Body of pancreas (tissue), 4 donors: ENCODE measurements around the gene EXOSC7. TPM values are rescaled to one million over a fixed set of nuclear protein-coding genes. Genes with fewer than 3 reads are reported as not detected.
"Not testable (repeated sequence)": the region's sequence is repeated elsewhere in the genome, so short reads cannot be mapped to it uniquely, and the experiment has no call there.

ENCODE experiments used
- ATAC-seq: fragments of 150-250 bp; one replicate; pipeline ENCODE4 v1.9.1; 2016
- DNase-seq, 4 donors: peaks; one replicate each; pipeline ENCODE4 v3.0.0-alpha.2; 2019
- H3K27ac ChIP-seq, 4 donors: fragments of 200-600 bp; sonication (generic); 1 replicate in 3 of 4; 2 replicates in 1 of 4; pipeline versions ENCODE4 v1.5.1 to v1.6.1; 2016 to 2019; ENCODE audit warnings: mild to moderate bottlenecking in 1 of 4, mixed read lengths in 1 of 4, moderate library complexity in 1 of 4
- H3K27me3 ChIP-seq, 2 donors: fragments of 200-600 bp; sonication (generic); one replicate each; pipeline ENCODE4 v1.6.0; 2016; ENCODE audit warnings: mild to moderate bottlenecking in 1 of 2
- H3K36me3 ChIP-seq, 2 donors: fragments of 200-600 bp; sonication (generic); replicated peaks in 1 of 2; 2 replicates each; pipeline ENCODE4 v1.5.1; 2016; ENCODE audit warnings: low read depth in 2 of 2; ENCODE audit not compliant: insufficient read depth in 1 of 2
- H3K4me1 ChIP-seq: fragments of 200-600 bp; sonication (generic); one replicate; pipeline ENCODE4 v1.6.0; 2016
- H3K4me3 ChIP-seq, 2 donors: fragments of 200-600 bp; sonication (generic); 1 replicate in 1 of 2; 2 replicates in 1 of 2; pipeline ENCODE4 v1.5.1; 2016 to 2019
- H3K9me3 ChIP-seq, 3 donors: fragments of 200-600 bp; sonication (generic); 1 replicate in 2 of 3; 2 replicates in 1 of 3; pipeline ENCODE4 v1.5.1; 2016
- CTCF ChIP-seq, 7 experiments: fragments of 450-650 bp in 4 of 7; fragments of 200-600 bp in 3 of 7; sonication (generic) in 3 of 7; IDR thresholded peaks; one replicate each; pipeline ENCODE4 v1.5.1; 2016 to 2019; ENCODE audit warnings: antibody characterized with exemption in 7 of 7
- POLR2A ChIP-seq, 3 donors: fragments of 450-650 bp; IDR thresholded peaks; one replicate each; pipeline ENCODE4 v1.6.1; 2016; ENCODE audit warnings: antibody characterized with exemption in 3 of 3, mild to moderate bottlenecking in 2 of 3
- WGBS, 2 donors: methylation state at CpG; one replicate each; pipeline ENCODE4 v1.1.5; 2017; 5-methylcytosine and 5-hydroxymethylcytosine counted together
- intact Hi-C: fragments of 100-400 bp; cut with DNase I; formaldehyde crosslinking; loops from one replicate; pipeline ENCODE4 v1.15.1; 2023
- total RNA-seq, 2 donors: library from RNA; depleted of rRNA; stranded (reverse); fragments of >200 nt; gene quantifications; one replicate each; pipeline ENCODE4 v1.1.0, GENCODE V29; 2016

The EXOSC7 gene
- total RNA-seq, 2 donors from 2014 or later: 18.2 to 33.6 TPM

GRCh38 chr3:44983484-44983941 lies 7.5 kb downstream of the EXOSC7 start:
- ATAC-seq: peak; percentile 24
- DNase-seq: peak in 1 of 4 donors; percentile 21
- WGBS, 2 donors: 17 to 24% methylated on average over 1 of the region's 1 CpG

GRCh38 chr3:44984335-44984734 lies 8.3 kb downstream of the EXOSC7 start:
- Histone ChIP-seq H3K27ac (peak overlapping the region in 2 of 4 donors; percentile 55 to 68), H3K9me3 (no peaks in the 10 kb centered on the region), H3K4me3 (no peak overlapping the region), H3K27me3 (no peaks in the 10 kb centered on the region), H3K36me3 (no peaks in the 10 kb centered on the region), H3K4me1 (peaks cover 39% of the 10 kb centered on the region)
- WGBS, 2 donors: 94 to 97% methylated on average over 2 of the region's 2 CpGs
- ATAC-seq: no peak
- intact Hi-C loops: no loop called here
- DNase-seq: no peak
- TF ChIP-seq CTCF (IDR thresholded peaks at IDR 0.05) (no peak), POLR2A (IDR thresholded peaks at IDR 0.05) (no peak)

More at GRCh38 chr3:44983484-44983941, 7.5 kb downstream of the EXOSC7 start:
- intact Hi-C loops: no loop called here
- no peaks in the 10 kb centered on the region for H3K36me3 ChIP-seq
- peak overlapping the region in 3 of 4 donors; percentile 30 to 68 (median 55) for H3K27ac ChIP-seq
- H3K9me3 ChIP-seq: no peaks in the 10 kb centered on the region
- TF ChIP-seq CTCF (IDR thresholded peaks at IDR 0.05) (no peak), POLR2A (IDR thresholded peaks at IDR 0.05) (no peak)
- peaks cover 39% of the 10 kb centered on the region for H3K4me1 ChIP-seq
- no peaks in the 10 kb centered on the region for H3K27me3 ChIP-seq
- no peak overlapping the region for H3K4me3 ChIP-seq

GRCh38 chr3:44986330-44986729 lies 10.3 kb downstream of the EXOSC7 start:
- 97 to 100% methylated on average over 5 to 13 of the region's 14 CpGs for WGBS, 2 donors
- intact Hi-C loops, ATAC-seq, H3K27me3 ChIP-seq, H3K27ac ChIP-seq, H3K4me3 ChIP-seq, H3K36me3 ChIP-seq, DNase-seq, H3K9me3 ChIP-seq: not testable (repeated sequence)
- peaks cover 32% of the 10 kb centered on the region for H3K4me1 ChIP-seq

- Histone ChIP-seq H3K36me3 (no peaks in the 10 kb centered on the region), H3K27me3 (no peaks in the 10 kb centered on the region), H3K4me1 (peaks cover 24% of the 10 kb centered on the region), H3K9me3 (no peaks in the 10 kb centered on the region), H3K27ac (no peak overlapping the region), H3K4me3 (no peak overlapping the region)
- WGBS, 2 donors: 90 to 95% methylated on average over 6 of the region's 6 CpGs
- DNase-seq: no peak
- ATAC-seq: no peak
- intact Hi-C loops: no loop called here
- TF ChIP-seq POLR2A (IDR thresholded peaks at IDR 0.05) (no peak), CTCF (IDR thresholded peaks at IDR 0.05) (no peak)
Observed at GRCh38 chr3:44987332-44987731, 11.3 kb downstream of the EXOSC7 start.

- 94 to 98% methylated on average over 2 of the region's 2 CpGs for WGBS, 2 donors
- no peak for ATAC-seq
- TF ChIP-seq CTCF (IDR thresholded peaks at IDR 0.05) (peak in 5 of 7 experiments; percentile 6 to 31 (median 19)), POLR2A (IDR thresholded peaks at IDR 0.05) (no peak)
- H3K4me3 ChIP-seq: no peak overlapping the region
- no peak overlapping the region for H3K27ac ChIP-seq
- peaks cover 20% of the 10 kb centered on the region for H3K4me1 ChIP-seq
- no peaks in the 10 kb centered on the region for H3K9me3 ChIP-seq
- no peaks in the 10 kb centered on the region for H3K36me3 ChIP-seq
- no peak for DNase-seq
- no peaks in the 10 kb centered on the region for H3K27me3 ChIP-seq
- intact Hi-C loops: no loop called here
Observed at GRCh38 chr3:44988073-44988472, 12.0 kb downstream of the EXOSC7 start.
